ENCODE measurements around the gene RAB3A. TPM values are rescaled to one million over a fixed set of nuclear protein-coding genes. Genes with fewer than 3 reads are reported as not detected.
A peak's percentile ranks its signal among the peaks of the same experiment; 100 is the strongest.

The RAB3A gene
- total and polyA plus RNA-seq, 12 donors: 2.3 to 32.3 (median 6.2) TPM

- intact Hi-C loops (cut with DNase I): no loop called here
Observed at GRCh38 chr19:18204394-18205199, 755 bp upstream of the RAB3A start.

GRCh38 chr19:18203408-18203862 is 407 bp downstream of the RAB3A start:
- intact Hi-C loops (cut with DNase I): no loop called here
- H3K4me3 ChIP-seq: peak overlapping the region in 3 of 4 donors; percentile 50 to 62 (median 59)
- 0 to 1% (median 0%) methylated on average over 12 to 38 of the region's 38 CpGs; no CpG with 5 or more reads in 1 of the 4 donors for WGBS, 4 donors
- H3K4me1 ChIP-seq (replicated peaks in 1 of 2): peaks cover 19 to 23% of the 10 kb centered on the region in 2 donors
- no peaks in the 10 kb centered on the region for H3K9me3 ChIP-seq (replicated peaks in 1 of 3)
- TF ChIP-seq POLR2A (IDR thresholded peaks at IDR 0.05) (no peak), CTCF (IDR thresholded peaks at IDR 0.05) (no peak)
- H3K27ac ChIP-seq: peak overlapping the region in 3 of 5 donors; percentile 61 to 83 (median 68)
- no peaks in the 10 kb centered on the region for H3K27me3 ChIP-seq
- peaks cover 0 to 12% of the 10 kb centered on the region in 2 donors for H3K36me3 ChIP-seq (replicated peaks in 1 of 2)
- DNase-seq: peak in 6 of 7 donors; percentile 54 to 78 (median 62)

More at GRCh38 chr19:18204394-18205199, 755 bp upstream of the RAB3A start:
- Histone ChIP-seq H3K4me3 (peak overlapping the region in 3 of 4 donors; percentile 15 to 72 (median 37)), H3K36me3 (replicated peaks in 1 of 2) (peaks cover 0 to under 1% of the 10 kb centered on the region in 2 donors), H3K27me3 (no peaks in the 10 kb centered on the region), H3K4me1 (replicated peaks in 1 of 2) (peaks cover 19 to 23% of the 10 kb centered on the region in 2 donors), H3K9me3 (replicated peaks in 1 of 3) (no peaks in the 10 kb centered on the region), H3K27ac (peak overlapping the region; percentile 67 to 96 (median 92))
- DNase-seq: peak in 5 of 7 donors; percentile 63 to 80 (median 75)
- 0 to 1% (median 0%) methylated on average over 20 to 22 of the region's 22 CpGs for WGBS, 4 donors
- peak in 1 of 2 donors; percentile 10 for TF ChIP-seq POLR2A (IDR thresholded peaks at IDR 0.05)
- TF ChIP-seq CTCF (IDR thresholded peaks at IDR 0.05): peak in 1 of 6 experiments; percentile 8

GRCh38 chr19:18202778-18203407 is 949 bp downstream of the RAB3A start:
- peaks cover 19 to 23% of the 10 kb centered on the region in 2 donors for H3K4me1 ChIP-seq (replicated peaks in 1 of 2)
- TF ChIP-seq CTCF (IDR thresholded peaks at IDR 0.05) (peak in 3 of 6 experiments; percentile 18 to 32 (median 28)), POLR2A (IDR thresholded peaks at IDR 0.05) (no peak)
- peaks cover 0 to 18% of the 10 kb centered on the region in 2 donors for H3K36me3 ChIP-seq (replicated peaks in 1 of 2)
- no peaks in the 10 kb centered on the region for H3K9me3 ChIP-seq (replicated peaks in 1 of 3)
- no peaks in the 10 kb centered on the region for H3K27me3 ChIP-seq
- H3K27ac ChIP-seq: peak overlapping the region in 2 of 5 donors; percentile 34 to 68
- 3 to 35% (median 4%) methylated on average over 2 to 32 of the region's 32 CpGs for WGBS, 4 donors
- H3K4me3 ChIP-seq: peak overlapping the region in 2 of 4 donors; percentile 50 to 59
- DNase-seq: peak; percentile 44 to 72 (median 58)
- intact Hi-C loops (cut with DNase I): no loop called here

GRCh38 chr19:18202397-18202777 is 1.5 kb downstream of the RAB3A start:
- intact Hi-C loops (cut with DNase I): no loop called here
- Histone ChIP-seq H3K4me1 (replicated peaks in 1 of 2) (peaks cover 19 to 23% of the 10 kb centered on the region in 2 donors), H3K36me3 (replicated peaks in 1 of 2) (peaks cover 0 to 19% of the 10 kb centered on the region in 2 donors), H3K4me3 (no peak overlapping the region), H3K27me3 (no peaks in the 10 kb centered on the region), H3K9me3 (replicated peaks in 1 of 3) (no peaks in the 10 kb centered on the region), H3K27ac (peak overlapping the region in 1 of 5 donors; percentile 34)
- peak in 2 of 7 donors; percentile 21 to 36 for DNase-seq
- 68 to 82% (median 76%) methylated on average over 13 to 24 of the region's 24 CpGs for WGBS, 4 donors
- no peak for TF ChIP-seq POLR2A (IDR thresholded peaks at IDR 0.05)
- no peak for TF ChIP-seq CTCF (IDR thresholded peaks at IDR 0.05)

Data from adrenal gland (tissue), 12 donors.